Prostate gland (tissue), 2 donors: ENCODE measurements around the gene KDM6A. TPM values are rescaled to one million over a fixed set of nuclear protein-coding genes. Genes with fewer than 3 reads are reported as not detected.

Experiments
- DNase-seq: peaks from one replicate; pipeline ENCODE4 v3.0.0-alpha.2; 2019; ENCODE audit warnings: low spot score
- H3K27ac ChIP-seq, 2 donors: fragments of 200-600 bp; sonication (generic); 2 replicates each; pipeline ENCODE4 v1.5.1; 2017 to 2019
- H3K27me3 ChIP-seq: fragments of 200-600 bp; sonication (generic); replicated peaks from 2 replicates; pipeline ENCODE4 v1.5.1; 2019; ENCODE audit not compliant: insufficient read depth
- H3K36me3 ChIP-seq, 2 donors: fragments of 200-600 bp; sonication (generic); 1 replicate in 1 of 2; 2 replicates in 1 of 2; pipeline versions ENCODE4 v1.5.1 to v1.8.1; 2017 to 2019
- H3K4me1 ChIP-seq: fragments of 200-600 bp; sonication (generic); replicated peaks from 2 replicates; pipeline ENCODE4 v1.5.1; 2019
- H3K4me3 ChIP-seq, 2 donors: fragments of 200-600 bp; sonication (generic); 2 replicates each; pipeline ENCODE4 v1.5.1; 2017 to 2019
- H3K9me3 ChIP-seq: fragments of 200-600 bp; sonication (generic); 2 replicates; pipeline ENCODE4 v1.5.1; 2017
- CTCF ChIP-seq, 4 experiments: fragments of 200-600 bp in 2 of 4; fragments of 450-650 bp in 2 of 4; sonication (generic) in 2 of 4; IDR thresholded peaks; 1 replicate in 3 of 4; 2 replicates in 1 of 4; pipeline ENCODE4 v1.5.1; 2016 to 2019; ENCODE audit warnings: antibody characterized with exemption in 4 of 4, mild to moderate bottlenecking in 2 of 4, moderate library complexity in 2 of 4
- POLR2A ChIP-seq: fragments of 450-650 bp; IDR thresholded peaks from one replicate; pipeline ENCODE4 v1.6.1; 2016; ENCODE audit warnings: antibody characterized with exemption, mild to moderate bottlenecking
- POLR2AphosphoS5 ChIP-seq: sonication (generic); formaldehyde crosslinking; IDR thresholded peaks from one replicate; pipeline ENCODE4 v1.6.1; 2017; ENCODE audit warnings: antibody characterized with exemption
- WGBS: methylation state at CpG from one replicate; pipeline ENCODE4 v1.1.5; 2018; 5-methylcytosine and 5-hydroxymethylcytosine counted together
- intact Hi-C: fragments of 100-400 bp; cut with DNase I; formaldehyde crosslinking; loops from one replicate; pipeline ENCODE4 v1.14.2; 2022
- total RNA-seq, 2 donors: library from RNA; depleted of rRNA; stranded (reverse); fragments of >200 nt; gene quantifications; one replicate each; pipeline ENCODE4 v1.1.0, GENCODE V29; 2016

The KDM6A gene
- total RNA-seq, 2 donors from 2014 or later, result 30.1 to 45.1 TPM

- DNase-seq, result no peak
- Histone ChIP-seq H3K9me3 (no peaks in the 10 kb centered on the region), H3K27me3 (no peaks in the 10 kb centered on the region), H3K36me3 (no peaks in the 10 kb centered on the region), H3K27ac (no peak overlapping the region), H3K4me3 (no peak overlapping the region), H3K4me1 (no peaks in the 10 kb centered on the region)
- intact Hi-C loops, result no loop called here
- WGBS, result 94% methylated on average over 3 of the region's 4 CpGs
- TF ChIP-seq POLR2A (no peak), CTCF (IDR thresholded peaks at IDR 0.05) (no peak), POLR2AphosphoS5 (no peak)
These were observed 281.0 kb downstream of the KDM6A start for GRCh38 chrX:45154033-45154360.

- H3K9me3 ChIP-seq, result no peaks in the 10 kb centered on the region
- H3K27me3 ChIP-seq, result no peaks in the 10 kb centered on the region
- H3K27ac ChIP-seq, result no peak overlapping the region
- DNase-seq, result no peak
- no peaks in the 10 kb centered on the region for H3K4me1 ChIP-seq
- intact Hi-C loops, result no loop called here
- no peak for TF ChIP-seq POLR2AphosphoS5
- no peak for TF ChIP-seq POLR2A
- H3K36me3 ChIP-seq, result no peaks in the 10 kb centered on the region
- no peak overlapping the region for H3K4me3 ChIP-seq
These were observed 281.5 kb downstream of the KDM6A start for GRCh38 chrX:45154462-45154861.

- no CpG with 5 or more reads among the region's 22 CpGs for WGBS
- no peak for DNase-seq
These were observed 284.7 kb downstream of the KDM6A start for GRCh38 chrX:45157647-45158046.

More at GRCh38 chrX:45157647-45158046, 284.7 kb downstream of the KDM6A start:
- no peak for TF ChIP-seq POLR2A
- no peak for TF ChIP-seq CTCF (IDR thresholded peaks at IDR 0.05)
- no peak for TF ChIP-seq POLR2AphosphoS5
- intact Hi-C loops, result no loop called here
- Histone ChIP-seq H3K27me3 (no peaks in the 10 kb centered on the region), H3K4me3 (no peak overlapping the region), H3K4me1 (no peaks in the 10 kb centered on the region), H3K27ac (no peak overlapping the region), H3K36me3 (no peaks in the 10 kb centered on the region), H3K9me3 (no peaks in the 10 kb centered on the region)

Other genes with a start within 250 kb of the KDM6A start
- gene DUSP21, start 29.2 kb upstream of the KDM6A start, total RNA-seq, result 1 to 10 TPM in 1 of 2 donors, not detected in 1; 5.1 TPM